HG03565 (cell line): ENCODE measurements around the gene MTNR1A.

Experiments
- ATAC-seq: cut with Tn5 transposase; IDR thresholded peaks from one replicate; pipeline ENCODE4 v1.9.1; 2021; ENCODE audit warnings: mild to moderate bottlenecking, moderate library complexity; ENCODE audit not compliant: unreplicated experiment

Gene MTNR1A

GRCh38 chr4:186494496-186494895, 60.9 kb downstream of the MTNR1A start:
- ATAC-seq: no peak

GRCh38 chr4:186487726-186488125, 67.6 kb downstream of the MTNR1A start:
- no peak for ATAC-seq

GRCh38 chr4:186486172-186486571, 69.2 kb downstream of the MTNR1A start:
- ATAC-seq: no peak

GRCh38 chr4:186485561-186486062, 69.8 kb downstream of the MTNR1A start:
- ATAC-seq: no peak

GRCh38 chr4:186485150-186485549, 70.2 kb downstream of the MTNR1A start:
- no peak for ATAC-seq

- ATAC-seq: no peak
Measured at GRCh38 chr4:186483656-186484055, 71.7 kb downstream of the MTNR1A start.
